ENCODE measurements around the gene UGT1A9. TPM values are rescaled to one million over a fixed set of nuclear protein-coding genes. Genes with fewer than 3 reads are reported as not detected.

UGT1A9 gene
- total and polyA plus RNA-seq, 8 donors: 0.73 to 7.0 (median 3.9) TPM; not detected in 5

DNA sequence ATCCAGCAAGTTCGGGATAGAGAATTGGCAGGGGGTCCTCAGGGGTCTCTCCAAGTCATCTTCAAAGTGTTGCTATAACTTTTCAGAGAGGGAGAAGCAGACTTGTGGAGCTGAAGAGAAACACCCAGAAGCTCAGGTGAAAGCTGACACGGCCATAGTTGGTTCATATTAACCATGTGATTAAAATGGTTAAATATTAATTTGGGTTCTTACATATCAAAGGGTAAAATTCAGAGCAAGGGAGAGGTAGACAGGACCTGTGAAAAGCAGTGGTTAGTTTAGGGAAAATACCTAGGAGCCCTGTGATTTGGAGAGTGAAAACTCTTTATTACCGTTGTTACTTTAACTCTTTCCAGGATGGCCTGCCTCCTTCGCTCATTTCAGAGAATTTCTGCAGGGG, 20.9 kb downstream of the UGT1A9 start, which contains the start of gene UGT1A6:
Gene UGT1A6 (plus strand): TSS at position 243 of the 400 bp plus-strand sequence. CDS start 115 bp downstream, at position 358.
- DNase-seq: peak in 1 of 2 donors; percentile 12
- intact Hi-C loops (cut with DNase I; ENCODE audit: low total_unique reads): no loop called here
- Histone ChIP-seq H3K27me3 (no peaks in the 10 kb centered on the region), H3K9me3 (no peaks in the 10 kb centered on the region), H3K27ac (peak within 1 kb of the TSS; percentile 64 to 86 (median 76)), H3K36me3 (no peaks in the 10 kb centered on the region), H3K4me1 (peaks cover 0 to 31% (median 17%) of the 10 kb centered on the region in 4 donors), H3K4me3 (peak within 1 kb of the TSS in 3 of 4 donors; percentile 23 to 38 (median 30))
- TF ChIP-seq POLR2AphosphoS5 (IDR thresholded peaks at IDR 0.05) (no peak), EP300 (IDR thresholded peaks at IDR 0.05) (no peak), POLR2A (IDR thresholded peaks at IDR 0.05) (no peak), CTCF (IDR thresholded peaks at IDR 0.05) (no peak)
- 35 to 62% (median 39%) methylated on average over 4 of the region's 4 CpGs for WGBS, 5 donors

GRCh38 chr2:233693963-233694362, 22.3 kb downstream of the UGT1A9 start:
- Histone ChIP-seq H3K27me3 (no peaks in the 10 kb centered on the region), H3K27ac (peak overlapping the region; percentile 52 to 82 (median 71)), H3K36me3 (no peaks in the 10 kb centered on the region), H3K4me1 (peaks cover 0 to 29% (median 17%) of the 10 kb centered on the region in 4 donors), H3K4me3 (peak overlapping the region in 3 of 4 donors; percentile 23 to 38 (median 30)), H3K9me3 (no peaks in the 10 kb centered on the region)
- intact Hi-C loops (cut with DNase I; ENCODE audit: low total_unique reads): no loop called here
- no peak for TF ChIP-seq POLR2A (IDR thresholded peaks at IDR 0.05)
- no peak for DNase-seq
- WGBS, 5 donors: 40 to 75% (median 68%) methylated on average over 6 of the region's 6 CpGs

- Histone ChIP-seq H3K4me3 (no peak overlapping the region), H3K27me3 (no peaks in the 10 kb centered on the region), H3K9me3 (no peaks in the 10 kb centered on the region), H3K4me1 (peaks cover 0 to 13% (median 4%) of the 10 kb centered on the region in 4 donors), H3K36me3 (no peaks in the 10 kb centered on the region), H3K27ac (peak overlapping the region; percentile 5 to 79 (median 76))
- 74 to 90% (median 80%) methylated on average over 4 of the region's 4 CpGs for WGBS, 5 donors
- intact Hi-C loops (cut with DNase I; ENCODE audit: low total_unique reads): no loop called here
- TF ChIP-seq CTCF (IDR thresholded peaks at IDR 0.05): no peak
- no peak for TF ChIP-seq POLR2A (IDR thresholded peaks at IDR 0.05)
- no peak for TF ChIP-seq EP300 (IDR thresholded peaks at IDR 0.05)
- TF ChIP-seq POLR2AphosphoS5 (IDR thresholded peaks at IDR 0.05): no peak
- no peak for DNase-seq
These were observed 27.0 kb downstream of the UGT1A9 start for GRCh38 chr2:233698740-233699139.

DNA sequence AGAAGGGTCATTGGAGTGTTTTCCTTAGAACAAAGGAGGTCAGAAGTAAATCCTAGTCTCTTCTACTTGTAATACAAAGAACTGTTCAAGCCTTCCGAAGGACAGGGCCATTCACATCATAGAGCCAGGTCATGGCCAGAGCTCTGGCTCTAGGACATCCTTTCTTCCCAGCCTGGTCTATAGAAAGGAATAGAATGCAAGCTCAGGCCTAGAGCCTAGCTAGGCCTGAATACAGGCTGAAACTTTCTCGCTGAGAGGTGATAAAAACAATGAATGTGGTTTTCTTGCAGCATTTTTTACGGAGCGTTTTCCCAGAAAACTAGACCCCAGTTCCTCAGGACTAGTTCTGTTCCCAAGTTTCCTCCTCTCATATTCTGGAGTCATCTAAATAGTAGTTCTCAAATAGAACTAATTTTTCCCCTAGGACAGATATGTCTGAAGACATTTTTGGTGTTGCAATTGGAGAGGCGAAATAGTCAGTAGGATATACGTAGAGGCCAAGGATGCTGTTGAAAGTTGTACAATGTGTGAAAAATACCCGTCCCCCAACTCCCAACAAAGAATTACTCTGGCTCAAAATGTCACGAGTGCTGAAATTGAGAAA, 27.8 kb downstream of the UGT1A9 start:
- H3K27me3 ChIP-seq: no peaks in the 10 kb centered on the region
- H3K36me3 ChIP-seq: no peaks in the 10 kb centered on the region
- peaks cover 0 to 13% (median 4%) of the 10 kb centered on the region in 4 donors for H3K4me1 ChIP-seq
- H3K9me3 ChIP-seq: no peaks in the 10 kb centered on the region
- no peak for TF ChIP-seq EP300 (IDR thresholded peaks at IDR 0.05)
- no peak for TF ChIP-seq CTCF (IDR thresholded peaks at IDR 0.05)
- no peak for TF ChIP-seq POLR2A (IDR thresholded peaks at IDR 0.05)
- TF ChIP-seq POLR2AphosphoS5 (IDR thresholded peaks at IDR 0.05): no peak
- intact Hi-C loops (cut with DNase I; ENCODE audit: low total_unique reads): no loop called here
- DNase-seq: no peak
- H3K27ac ChIP-seq: peak overlapping the region; percentile 66 to 79 (median 76)
- no peak overlapping the region for H3K4me3 ChIP-seq
- 77 to 88% (median 85%) methylated on average over 8 of the region's 8 CpGs for WGBS, 5 donors

Data from stomach (tissue), 9 donors.